Neuronal stem cell (in vitro differentiated cells): ENCODE results near the gene ADAMTS13.
A peak's percentile ranks its signal among the peaks of the same experiment; 100 is the strongest.

Experiments
- DNase-seq: peaks from one replicate; pipeline ENCODE4 v3.0.0-alpha.2; 2013; ENCODE audit warnings: low spot score
- H2AFZ ChIP-seq: one replicate; pipeline ENCODE4 v1.6.1; 2013; ENCODE audit warnings: mild to moderate bottlenecking, low read length, inconsistent platforms
- H2AK5ac ChIP-seq: 2 replicates; pipeline ENCODE4 v1.6.1; 2013; ENCODE audit warnings: low read depth, mild to moderate bottlenecking, inconsistent platforms, low read length, moderate library complexity, mixed read lengths
- H2BK120ac ChIP-seq: 2 replicates; pipeline ENCODE4 v1.6.1; 2013; ENCODE audit warnings: low read depth, mild to moderate bottlenecking, inconsistent platforms, low read length, moderate library complexity, mixed read lengths
- H2BK12ac ChIP-seq: one replicate; pipeline ENCODE4 v1.6.1; 2013; ENCODE audit warnings: low read length, inconsistent platforms
- H2BK15ac ChIP-seq: 2 replicates; pipeline ENCODE4 v1.6.1; 2013; ENCODE audit warnings: mild to moderate bottlenecking, low read length, inconsistent platforms, mixed read lengths
- H2BK5ac ChIP-seq: one replicate; pipeline ENCODE4 v1.6.1; 2013; ENCODE audit warnings: inconsistent platforms, mild to moderate bottlenecking, low read length, moderate library complexity
- H3K14ac ChIP-seq: one replicate; pipeline ENCODE4 v1.6.1; 2013; ENCODE audit warnings: low read length, inconsistent platforms
- H3K18ac ChIP-seq: 2 replicates; pipeline ENCODE4 v1.6.1; 2013; ENCODE audit warnings: low read length, inconsistent platforms
- H3K23ac ChIP-seq: 2 replicates; pipeline ENCODE4 v1.6.1; 2013; ENCODE audit warnings: low read depth, mild to moderate bottlenecking, mixed read lengths, low read length, inconsistent platforms; ENCODE audit not compliant: poor library complexity
- H3K27ac ChIP-seq: replicated peaks from 3 replicates; pipeline ENCODE4 v1.5.1; 2013; ENCODE audit warnings: low read length, inconsistent platforms
- H3K27me3 ChIP-seq, 3 experiments: 2 replicates each; pipeline ENCODE4 v1.6.1; 2013; ENCODE audit warnings: low read length in 3 of 3, mild to moderate bottlenecking in 2 of 3, inconsistent platforms in 1 of 3, low read depth in 1 of 3, mixed read lengths in 1 of 3, moderate library complexity in 1 of 3; ENCODE audit not compliant: control insufficient read depth in 3 of 3, insufficient read depth in 3 of 3
- H3K36me3 ChIP-seq, 2 donors: replicated peaks in 1 of 2; 2 replicates each; pipeline ENCODE4 v1.6.1; 2013; ENCODE audit warnings: low read length in 2 of 2; ENCODE audit not compliant: control insufficient read depth in 2 of 2, insufficient read depth in 2 of 2
- H3K4ac ChIP-seq: 2 replicates; pipeline ENCODE4 v1.6.1; 2013; ENCODE audit warnings: inconsistent platforms, mild to moderate bottlenecking, low read length, moderate library complexity
- H3K4me1 ChIP-seq, 2 donors: 1 replicate in 1 of 2; 2 replicates in 1 of 2; pipeline ENCODE4 v1.6.1; 2013; ENCODE audit warnings: low read length in 2 of 2, low read depth in 1 of 2; ENCODE audit not compliant: control insufficient read depth in 2 of 2, insufficient read depth in 1 of 2
- H3K4me2 ChIP-seq: one replicate; pipeline ENCODE4 v1.6.1; 2013; ENCODE audit warnings: mild to moderate bottlenecking, low read length, inconsistent platforms; ENCODE audit not compliant: insufficient read depth, poor library complexity, severe bottlenecking
- H3K4me3 ChIP-seq, 2 donors: 2 replicates each; pipeline ENCODE4 v1.5.1; 2013; ENCODE audit warnings: low read length in 2 of 2, mild to moderate bottlenecking in 2 of 2, inconsistent platforms in 1 of 2, moderate library complexity in 1 of 2
- H3K79me1 ChIP-seq: one replicate; pipeline ENCODE4 v1.6.1; 2013; ENCODE audit warnings: low read depth, mild to moderate bottlenecking, inconsistent platforms, low read length, moderate library complexity
- H3K9ac ChIP-seq: one replicate; pipeline ENCODE4 v1.6.1; 2013; ENCODE audit warnings: mild to moderate bottlenecking, low read depth, low read length, inconsistent platforms; ENCODE audit not compliant: poor library complexity
- H3K9me3 ChIP-seq, 2 donors: replicated peaks in 1 of 2; 2 replicates each; pipeline versions ENCODE3 to v1.6.1; 2013; ENCODE audit warnings: low read length in 2 of 2, mild to moderate bottlenecking in 2 of 2, inconsistent platforms in 1 of 2, low read depth in 1 of 2, mixed read lengths in 1 of 2, moderate library complexity in 1 of 2; ENCODE audit not compliant: control insufficient read depth in 2 of 2, insufficient read depth in 1 of 2
- H4K8ac ChIP-seq: one replicate; pipeline ENCODE4 v1.6.1; 2013; ENCODE audit warnings: low read depth, mild to moderate bottlenecking, inconsistent platforms, low read length, moderate library complexity
- H4K91ac ChIP-seq: one replicate; pipeline ENCODE4 v1.6.1; 2013; ENCODE audit warnings: low read length, low read depth, mild to moderate bottlenecking, inconsistent platforms; ENCODE audit not compliant: poor library complexity
- WGBS, 2 donors: extraction: QIAGEN DNeasy Blood & Tissue Kit; methylation state at CpG; one replicate each; pipeline ENCODE4 v1.1.7; 2013; ENCODE audit warnings: missing lambda C conversion rate in 2 of 2, mixed read lengths in 1 of 2; ENCODE audit not compliant: insufficient read length in 2 of 2, insufficient replicate concordance in 1 of 2; ENCODE audit errors: extremely low coverage in 2 of 2; 5-methylcytosine and 5-hydroxymethylcytosine counted together

ADAMTS13 gene

DNA sequence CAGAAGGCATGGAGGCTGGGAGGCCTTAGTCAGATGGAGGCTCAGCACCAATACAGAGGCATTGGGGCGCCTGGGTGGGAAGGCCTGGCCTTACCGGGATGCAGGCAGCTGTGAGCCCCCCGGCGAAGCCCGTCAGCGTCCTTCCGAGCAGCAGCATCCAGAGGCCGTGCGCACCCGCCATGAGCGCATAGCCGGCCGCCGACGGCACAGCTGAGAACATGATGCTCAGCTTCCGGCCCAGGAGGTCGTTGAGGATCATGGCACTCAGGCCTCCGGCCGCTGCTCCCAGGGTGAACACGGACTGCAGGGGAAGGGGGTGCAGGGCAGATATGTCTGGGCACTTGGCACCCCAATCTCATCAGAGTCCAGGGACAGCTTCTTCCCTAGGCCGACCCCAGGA is 54.8 kb downstream of the ADAMTS13 start:
- Histone ChIP-seq H2AK5ac (no peak overlapping the region), H2BK15ac (no peak overlapping the region), H3K14ac (no peak overlapping the region), H3K18ac (no peak overlapping the region), H3K9ac (peak overlapping the region; percentile 21), H3K4ac (no peak overlapping the region), H4K8ac (no peak overlapping the region), H3K4me3 (no peak overlapping the region), H4K91ac (no peak overlapping the region), H3K9me3 (no peaks in the 10 kb centered on the region), H2BK5ac (peak overlapping the region; percentile 3), H3K79me1 (peaks cover 2% of the 10 kb centered on the region), H2BK12ac (no peak overlapping the region), H3K4me2 (no peak overlapping the region), H3K27ac (no peak overlapping the region), H3K36me3 (peaks cover 8 to 45% of the 10 kb centered on the region in 2 donors), H3K27me3 (peaks cover 0 to 7% (median 7%) of the 10 kb centered on the region in 3 experiments), H2AFZ (no peak overlapping the region), H3K4me1 (peaks cover 10% of the 10 kb centered on the region in 2 donors), H2BK120ac (no peak overlapping the region), H3K23ac (peak overlapping the region; percentile 55)
- no CpG with 5 or more reads among the region's 21 CpGs for WGBS, 2 donors
- DNase-seq, result no peak

DNA sequence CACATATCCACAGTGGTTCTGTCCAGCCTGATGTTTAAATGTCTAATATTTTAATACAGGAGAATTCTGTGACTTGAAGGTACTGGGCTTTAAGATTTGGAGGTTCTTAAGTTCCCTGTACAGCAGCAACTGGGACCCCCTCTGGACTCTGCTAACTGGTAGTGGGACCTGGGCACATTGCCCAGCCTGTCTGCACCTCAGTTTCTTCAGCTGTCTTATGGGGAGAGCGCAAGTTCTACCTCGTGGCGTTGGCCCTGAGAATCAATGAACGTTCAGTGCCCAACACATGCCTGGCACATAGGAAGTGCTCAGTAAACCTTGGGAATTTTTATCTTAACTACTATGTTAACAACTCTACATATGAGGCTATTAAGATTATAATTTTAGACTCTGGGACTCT is 55.3 kb downstream of the ADAMTS13 start:
- no CpG with 5 or more reads among the region's 4 CpGs for WGBS, 2 donors
- Histone ChIP-seq H3K36me3 (peaks cover 8 to 42% of the 10 kb centered on the region in 2 donors), H2BK120ac (no peak overlapping the region), H3K27ac (no peak overlapping the region), H2AK5ac (no peak overlapping the region), H3K9me3 (no peaks in the 10 kb centered on the region), H2AFZ (no peak overlapping the region), H3K4me2 (no peak overlapping the region), H2BK15ac (peak overlapping the region; percentile 87), H3K14ac (no peak overlapping the region), H4K91ac (no peak overlapping the region), H3K4ac (no peak overlapping the region), H2BK5ac (peak overlapping the region; percentile 90), H4K8ac (no peak overlapping the region), H3K27me3 (peaks cover 0 to 11% (median 7%) of the 10 kb centered on the region in 3 experiments), H3K18ac (no peak overlapping the region), H3K23ac (no peak overlapping the region), H3K4me3 (peak overlapping the region in 1 of 2 donors; percentile 71), H3K9ac (no peak overlapping the region), H3K4me1 (peaks cover 10% of the 10 kb centered on the region in 2 donors), H2BK12ac (no peak overlapping the region), H3K79me1 (peaks cover 2% of the 10 kb centered on the region)
- no peak for DNase-seq

DNA sequence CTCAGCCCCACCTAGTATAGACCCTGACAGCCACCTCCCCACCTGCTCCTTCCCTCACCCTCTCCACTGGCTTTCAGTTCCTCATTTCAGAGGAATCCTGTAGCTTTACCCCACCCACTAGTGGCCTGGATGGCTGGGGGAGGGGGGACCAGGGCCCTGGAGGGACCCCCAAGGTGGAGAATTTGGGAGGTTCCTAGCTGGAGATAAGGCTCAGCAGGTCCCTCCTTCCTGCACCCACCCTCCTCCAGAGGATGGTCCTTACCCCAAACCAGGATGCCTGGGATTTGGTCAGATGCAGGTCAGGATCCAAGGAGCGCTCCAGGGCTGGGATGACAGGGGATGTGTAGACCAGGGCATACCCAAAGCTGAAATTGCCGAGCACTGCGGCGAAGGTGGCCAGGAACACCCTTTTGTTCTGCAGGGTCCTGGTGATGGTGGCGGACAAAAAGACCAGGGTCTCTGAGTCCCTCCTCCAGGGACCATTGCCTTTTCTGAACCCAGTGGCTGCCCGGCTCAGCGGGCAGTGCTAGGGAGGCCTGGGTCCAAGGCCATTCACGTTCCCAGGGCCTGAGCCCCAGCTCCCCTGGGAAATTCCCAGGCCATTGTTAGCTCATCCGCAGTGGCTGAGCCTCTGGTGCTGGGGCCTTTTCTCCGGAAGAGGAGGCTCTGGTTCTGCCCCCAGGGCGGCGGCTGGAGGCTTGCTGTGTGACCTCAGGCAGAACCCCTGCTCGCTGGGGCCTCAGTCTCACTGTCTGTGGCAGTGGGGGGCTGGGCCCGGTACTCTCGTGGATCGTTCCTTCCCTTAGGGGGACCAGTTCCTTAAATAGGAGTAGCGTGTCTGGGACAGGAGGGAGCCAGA is 56.1 kb downstream of the ADAMTS13 start:
- Histone ChIP-seq H3K79me1 (peaks cover 2% of the 10 kb centered on the region), H3K4ac (peak overlapping the region; percentile 4), H3K4me3 (peak overlapping the region; percentile 71 to 84), H3K9ac (peak overlapping the region; percentile 92), H3K23ac (peak overlapping the region; percentile 73), H3K27me3 (peaks cover 0 to 15% (median 7%) of the 10 kb centered on the region in 3 experiments), H2AFZ (peak overlapping the region; percentile 100), H3K4me2 (peak overlapping the region; percentile 94), H2AK5ac (peak overlapping the region; percentile 88), H2BK5ac (peak overlapping the region; percentile 90), H4K91ac (no peak overlapping the region), H3K27ac (no peak overlapping the region), H2BK12ac (peak overlapping the region; percentile 2), H2BK15ac (peak overlapping the region; percentile 87), H3K14ac (peak overlapping the region; percentile 97), H3K4me1 (peaks cover 10% of the 10 kb centered on the region in 2 donors), H4K8ac (no peak overlapping the region), H3K36me3 (peaks cover 8 to 36% of the 10 kb centered on the region in 2 donors), H3K18ac (peak overlapping the region; percentile 38), H2BK120ac (peak overlapping the region; percentile 47), H3K9me3 (no peaks in the 10 kb centered on the region)
- DNase-seq, result peak; percentile 39
- WGBS, 2 donors, result no CpG with 5 or more reads among the region's 17 CpGs
